IMR-90 (cell line): ENCODE results near the gene SH2B3. TPM values are rescaled to one million over a fixed set of nuclear protein-coding genes. Genes with fewer than 3 reads are reported as not detected.

Experiments
- ATAC-seq: fragments of 200-7000 bp; cut with Tn5 transposase; 2 replicates; pipeline ENCODE4 v1.9.1; 2020; ENCODE audit warnings: low read depth, mild to moderate bottlenecking, moderate library complexity
- BruUV-seq: library from RNA; stranded (reverse); fragments of 400-500 nt; replicated peaks from 2 replicates; lab custom pipeline; 2021; lab: Mats Ljungman, UMichigan
- CTCF ChIA-PET: fragments of 300-600 bp; formaldehyde crosslinking; extraction: SDS; loops from one replicate; lab custom pipeline; 2021; ENCODE audit warnings: antibody characterized with exemption; lab: Yijun Ruan, JAX
- POLR2A ChIA-PET: fragments of 300-600 bp; sonication (Branson Sonifier 250); formaldehyde crosslinking; loops from one replicate; lab custom pipeline; 2022; ENCODE audit warnings: antibody characterized with exemption; ENCODE audit not compliant: unreplicated experiment; lab: Charles Lee
- DNase-seq: peaks from one replicate; pipeline ENCODE4 v3.0.0; 2013
- H2AFZ ChIP-seq: replicated peaks from 2 replicates; pipeline ENCODE3; 2013; ENCODE audit warnings: low read length, mild to moderate bottlenecking; ENCODE audit not compliant: poor library complexity
- H2AK5ac ChIP-seq: 2 replicates; pipeline ENCODE4 v1.6.1; 2013; ENCODE audit warnings: low read depth, low read length, inconsistent platforms
- H2AK9ac ChIP-seq: replicated peaks from 2 replicates; pipeline ENCODE3; 2013; ENCODE audit warnings: mild to moderate bottlenecking, low read depth, low read length, moderate library complexity; ENCODE audit not compliant: poor library complexity
- H2BK120ac ChIP-seq: 2 replicates; pipeline ENCODE4 v1.6.1; 2013; ENCODE audit warnings: low read depth, low read length, inconsistent platforms
- H2BK15ac ChIP-seq: 3 replicates; pipeline ENCODE4 v1.6.1; 2013; ENCODE audit warnings: low read depth, low read length, inconsistent platforms
- H2BK20ac ChIP-seq: 2 replicates; pipeline ENCODE4 v1.6.1; 2013; ENCODE audit warnings: low read depth, mild to moderate bottlenecking, inconsistent platforms, low read length, moderate library complexity
- H2BK5ac ChIP-seq: 2 replicates; pipeline ENCODE4 v1.6.1; 2013; ENCODE audit warnings: mild to moderate bottlenecking, low read depth, low read length, inconsistent platforms; ENCODE audit not compliant: poor library complexity, severe bottlenecking
- H3K14ac ChIP-seq: replicated peaks from 2 replicates; pipeline ENCODE4 v1.6.1; 2013; ENCODE audit warnings: low read depth, low read length, inconsistent platforms
- H3K18ac ChIP-seq: 2 replicates; pipeline ENCODE4 v1.6.1; 2013; ENCODE audit warnings: low read depth, low read length, control low read depth
- H3K23ac ChIP-seq: 2 replicates; pipeline ENCODE4 v1.6.1; 2013; ENCODE audit warnings: low read depth, low read length, inconsistent platforms
- H3K27ac ChIP-seq: 2 replicates; pipeline ENCODE4 v1.5.1; 2013; ENCODE audit warnings: mild to moderate bottlenecking, control low read depth, low read length; ENCODE audit not compliant: insufficient read depth
- H3K27me3 ChIP-seq: 2 replicates; pipeline ENCODE4 v1.6.1; 2013; ENCODE audit warnings: low read length; ENCODE audit not compliant: control insufficient read depth, insufficient read depth
- H3K36me3 ChIP-seq: 2 replicates; pipeline ENCODE4 v1.6.1; 2013; ENCODE audit warnings: low read length, mixed read lengths; ENCODE audit not compliant: control insufficient read depth, insufficient read depth
- H3K4ac ChIP-seq: 2 replicates; pipeline ENCODE4 v1.6.1; 2013; ENCODE audit warnings: low read depth, low read length, inconsistent platforms
- H3K4me1 ChIP-seq: 2 replicates; pipeline ENCODE4 v1.6.1; 2013; ENCODE audit warnings: low read length, mixed read lengths; ENCODE audit not compliant: control insufficient read depth, insufficient read depth
- H3K4me2 ChIP-seq: 2 replicates; pipeline ENCODE4 v1.6.1; 2013; ENCODE audit warnings: low read depth, mild to moderate bottlenecking, control low read depth, low read length, moderate library complexity
- H3K4me3 ChIP-seq: 2 replicates; pipeline ENCODE4 v1.5.1; 2013; ENCODE audit warnings: low read depth, mild to moderate bottlenecking, control low read depth, low read length, moderate library complexity; ENCODE audit not compliant: insufficient read depth
- H3K56ac ChIP-seq: 2 replicates; pipeline ENCODE4 v1.6.1; 2013; ENCODE audit warnings: low read length, inconsistent platforms; ENCODE audit not compliant: insufficient read depth; ENCODE audit errors: extremely low read depth
- H3K79me1 ChIP-seq, 2 experiments: 2 replicates each; pipeline ENCODE4 v1.6.1; 2013; ENCODE audit warnings: low read length in 2 of 2, inconsistent platforms in 1 of 2, low read depth in 1 of 2
- H3K9ac ChIP-seq: 2 replicates; pipeline ENCODE4 v1.6.1; 2013; ENCODE audit warnings: low read depth, low read length, control low read depth
- H3K9me1 ChIP-seq: 2 replicates; pipeline ENCODE4 v1.6.1; 2013; ENCODE audit warnings: low read length, inconsistent platforms; ENCODE audit not compliant: insufficient read depth
- H3K9me3 ChIP-seq: 2 replicates; pipeline ENCODE4 v1.6.1; 2013; ENCODE audit warnings: low read length; ENCODE audit not compliant: control insufficient read depth, insufficient read depth
- H4K20me1 ChIP-seq: 2 replicates; pipeline ENCODE4 v1.6.1; 2013; ENCODE audit warnings: low read length, inconsistent platforms; ENCODE audit not compliant: insufficient read depth
- H4K5ac ChIP-seq: 2 replicates; pipeline ENCODE4 v1.6.1; 2013; ENCODE audit warnings: mild to moderate bottlenecking, low read depth, low read length, control low read depth
- H4K8ac ChIP-seq, 2 experiments: 2 replicates each; pipeline ENCODE4 v1.6.1; 2013; ENCODE audit warnings: low read depth in 2 of 2, low read length in 2 of 2, control low read depth in 1 of 2, inconsistent platforms in 1 of 2
- H4K91ac ChIP-seq: 2 replicates; pipeline ENCODE4 v1.6.1; 2013; ENCODE audit warnings: low read depth, low read length, inconsistent platforms; ENCODE audit not compliant: insufficient read depth
- BHLHE40 ChIP-seq: fragments of 150-350 bp; IDR thresholded peaks from 2 replicates; pipeline ENCODE4 v1.6.1; 2016; ENCODE audit warnings: mild to moderate bottlenecking, low read depth, low read length
- CEBPB ChIP-seq: IDR thresholded peaks from 2 replicates; pipeline ENCODE4 v1.6.1; 2012; ENCODE audit warnings: low read depth, low read length, improper control_type of control experiment
- CHD1 ChIP-seq: IDR thresholded peaks from 2 replicates; pipeline ENCODE4 v1.6.1; 2012; ENCODE audit warnings: low read depth, low read length, improper control_type of control experiment
- FOS ChIP-seq: fragments of 150-350 bp; IDR thresholded peaks from 2 replicates; pipeline ENCODE4 v1.6.1; 2016; ENCODE audit warnings: low read depth, low read length
- MAFK ChIP-seq: IDR thresholded peaks from 2 replicates; pipeline ENCODE4 v1.6.1; 2012; ENCODE audit warnings: low read depth, low read length, improper control_type of control experiment
- MAZ ChIP-seq: IDR thresholded peaks from 2 replicates; pipeline ENCODE4 v1.6.1; 2012; ENCODE audit warnings: low read depth, mild to moderate bottlenecking, low read length, improper control_type of control experiment, moderate library complexity, borderline replicate concordance
- MXI1 ChIP-seq: IDR thresholded peaks from 2 replicates; pipeline ENCODE4 v1.6.1; 2012; ENCODE audit warnings: low read depth, mild to moderate bottlenecking, low read length, moderate library complexity, borderline replicate concordance
- NFE2L2 ChIP-seq: fragments of 150-350 bp; IDR thresholded peaks from 2 replicates; pipeline ENCODE4 v1.6.1; 2016; ENCODE audit warnings: low read depth, mild to moderate bottlenecking, low read length
- POLR2A ChIP-seq: IDR thresholded peaks from 2 replicates; pipeline ENCODE4 v1.6.1; 2012; ENCODE audit warnings: mild to moderate bottlenecking, low read depth, low read length
- RAD21 ChIP-seq: IDR thresholded peaks from 2 replicates; pipeline ENCODE4 v1.6.1; 2012; ENCODE audit warnings: low read length, improper control_type of control experiment
- RCOR1 ChIP-seq: IDR thresholded peaks from 2 replicates; pipeline ENCODE4 v1.6.1; 2012; ENCODE audit warnings: mild to moderate bottlenecking, low read length, improper control_type of control experiment; ENCODE audit not compliant: insufficient replicate concordance
- RFX5 ChIP-seq: IDR thresholded peaks from 2 replicates; pipeline ENCODE4 v1.8.0; 2012; ENCODE audit warnings: low read depth, mild to moderate bottlenecking, low read length, moderate library complexity
- SMC3 ChIP-seq: fragments of 150-350 bp; IDR thresholded peaks from 2 replicates; pipeline ENCODE4 v1.6.1; 2016; ENCODE audit warnings: low read depth, mild to moderate bottlenecking, antibody characterized with exemption, low read length, moderate library complexity
- WGBS, 2 experiments: methylation state at CpG; one replicate each; pipeline versions ENCODE4 v1.1.5 to v1.1.7; 2013; ENCODE audit warnings: missing lambda C conversion rate in 2 of 2; ENCODE audit not compliant: insufficient read length in 1 of 2; ENCODE audit errors: extremely low coverage in 2 of 2; 5-methylcytosine and 5-hydroxymethylcytosine counted together
- dilution Hi-C: fragments of 300-500 bp; cut with HindIII; formaldehyde crosslinking; loops from one replicate; pipeline ENCODE4 v1.14.3; 2018; ENCODE audit warnings: low sequenced_read_pairs; ENCODE audit not compliant: unreplicated experiment
- in situ Hi-C: fragments of 300-500 bp; cut with MboI; formaldehyde crosslinking; loops from 3 replicates; pipeline ENCODE4 v1.14.3; 2019; ENCODE audit warnings: low sequenced_read_pairs, inconsistent platforms, mixed read lengths
- intact Hi-C: fragments of 100-400 bp; cut with micrococcal nuclease; formaldehyde crosslinking; loops from 2 replicates; pipeline ENCODE4 v1.10.0; 2022
- polyA plus RNA-seq, 3 experiments: library from polyadenylated mRNA; depleted of rRNA; stranded (reverse); fragments of >200 nt; gene quantifications; 2 replicates each; pipeline ENCODE4 v1.2.3, GENCODE V29; 2012; ENCODE audit warnings: low replicate concordance in 1 of 3
- total RNA-seq: library from RNA; depleted of rRNA; stranded (reverse); fragments of >200 nt; gene quantifications from 2 replicates; pipeline ENCODE4 v1.2.3, GENCODE V29; 2012
- TF ChIP-seq, protein P1 (sequence below): fragments of 150-350 bp; IDR thresholded peaks from 2 replicates; pipeline ENCODE4 v1.6.1; 2017; ENCODE audit warnings: mild to moderate bottlenecking, antibody characterized with exemption, low read length, low read depth
- TF ChIP-seq, protein P2 (sequence below): fragments of 150-350 bp; IDR thresholded peaks from 2 replicates; pipeline ENCODE4 v1.6.1; 2016; ENCODE audit warnings: low read depth, mild to moderate bottlenecking, low read length, moderate library complexity, borderline replicate concordance
- TF ChIP-seq, protein P3 (sequence below): conservative IDR thresholded peaks from 2 replicates; pipeline ENCODE4 v1.5.1; 2012; ENCODE audit warnings: mild to moderate bottlenecking, low read depth, low read length, improper control_type of control experiment

SH2B3 gene
- total and polyA plus RNA-seq, 2 of the 4 experiments (the other 2 are of a cell fraction) = 9.3 to 20.2 TPM

DNA sequence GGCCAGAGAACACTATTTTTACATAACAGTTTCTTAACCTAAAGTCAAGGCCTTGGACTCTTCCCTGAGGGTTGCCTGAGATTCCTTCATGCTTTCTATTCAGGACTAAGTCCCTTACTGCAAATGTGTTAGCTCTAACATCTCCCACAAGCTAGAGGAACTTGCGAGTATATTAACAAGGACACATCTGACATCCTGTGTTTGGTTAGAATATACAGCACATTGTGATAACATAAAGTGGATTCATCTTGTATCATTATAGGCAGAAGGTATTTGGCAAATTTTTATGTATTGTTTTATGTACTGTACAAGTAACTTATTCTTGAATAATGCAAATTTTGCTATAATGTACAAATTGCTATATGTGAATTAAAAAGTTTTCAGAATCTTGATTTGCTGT is 45.5 kb downstream of the SH2B3 start:
- in situ Hi-C loops (no loop called here), intact Hi-C loops (loop anchor here (1.0 to 5.0 kb wide), 3 partner anchors 44 to 119 kb away; no protein-coding TSS in a partner anchor), dilution Hi-C loops (no loop called here)
- H3K9me3 ChIP-seq = no peaks in the 10 kb centered on the region
- H2AK5ac ChIP-seq = no peak overlapping the region
- no peak overlapping the region for H3K56ac ChIP-seq
- DNase-seq = no peak
- H2AK9ac ChIP-seq = no peak overlapping the region
- peaks cover 10% of the 10 kb centered on the region; the same call in 1 of the 2 replicates for H3K9me1 ChIP-seq
- peaks cover 46% of the 10 kb centered on the region for H4K20me1 ChIP-seq
- no peaks in the 10 kb centered on the region for H3K27me3 ChIP-seq
- peaks cover 10% of the 10 kb centered on the region for H3K4me1 ChIP-seq
- H4K91ac ChIP-seq = no peak overlapping the region
- no TSS peak for BruUV-seq
- TF ChIP-seq NFE2L2 (no peak), MAFK (no peak), SMC3 (no peak), BHLHE40 (no peak), CEBPB (no peak), CHD1 (no peak), POLR2A (no peak), RCOR1 (no peak), MXI1 (no peak), FOS (no peak), MAZ (no peak), RAD21 (no peak), RFX5 (no peak)
- TF ChIP-seq, protein P1, sequence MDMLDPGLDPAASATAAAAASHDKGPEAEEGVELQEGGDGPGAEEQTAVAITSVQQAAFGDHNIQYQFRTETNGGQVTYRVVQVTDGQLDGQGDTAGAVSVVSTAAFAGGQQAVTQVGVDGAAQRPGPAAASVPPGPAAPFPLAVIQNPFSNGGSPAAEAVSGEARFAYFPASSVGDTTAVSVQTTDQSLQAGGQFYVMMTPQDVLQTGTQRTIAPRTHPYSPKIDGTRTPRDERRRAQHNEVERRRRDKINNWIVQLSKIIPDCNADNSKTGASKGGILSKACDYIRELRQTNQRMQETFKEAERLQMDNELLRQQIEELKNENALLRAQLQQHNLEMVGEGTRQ = no peak
- TF ChIP-seq, protein P2, sequence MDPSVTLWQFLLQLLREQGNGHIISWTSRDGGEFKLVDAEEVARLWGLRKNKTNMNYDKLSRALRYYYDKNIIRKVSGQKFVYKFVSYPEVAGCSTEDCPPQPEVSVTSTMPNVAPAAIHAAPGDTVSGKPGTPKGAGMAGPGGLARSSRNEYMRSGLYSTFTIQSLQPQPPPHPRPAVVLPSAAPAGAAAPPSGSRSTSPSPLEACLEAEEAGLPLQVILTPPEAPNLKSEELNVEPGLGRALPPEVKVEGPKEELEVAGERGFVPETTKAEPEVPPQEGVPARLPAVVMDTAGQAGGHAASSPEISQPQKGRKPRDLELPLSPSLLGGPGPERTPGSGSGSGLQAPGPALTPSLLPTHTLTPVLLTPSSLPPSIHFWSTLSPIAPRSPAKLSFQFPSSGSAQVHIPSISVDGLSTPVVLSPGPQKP = no peak
- TF ChIP-seq, protein P3, sequence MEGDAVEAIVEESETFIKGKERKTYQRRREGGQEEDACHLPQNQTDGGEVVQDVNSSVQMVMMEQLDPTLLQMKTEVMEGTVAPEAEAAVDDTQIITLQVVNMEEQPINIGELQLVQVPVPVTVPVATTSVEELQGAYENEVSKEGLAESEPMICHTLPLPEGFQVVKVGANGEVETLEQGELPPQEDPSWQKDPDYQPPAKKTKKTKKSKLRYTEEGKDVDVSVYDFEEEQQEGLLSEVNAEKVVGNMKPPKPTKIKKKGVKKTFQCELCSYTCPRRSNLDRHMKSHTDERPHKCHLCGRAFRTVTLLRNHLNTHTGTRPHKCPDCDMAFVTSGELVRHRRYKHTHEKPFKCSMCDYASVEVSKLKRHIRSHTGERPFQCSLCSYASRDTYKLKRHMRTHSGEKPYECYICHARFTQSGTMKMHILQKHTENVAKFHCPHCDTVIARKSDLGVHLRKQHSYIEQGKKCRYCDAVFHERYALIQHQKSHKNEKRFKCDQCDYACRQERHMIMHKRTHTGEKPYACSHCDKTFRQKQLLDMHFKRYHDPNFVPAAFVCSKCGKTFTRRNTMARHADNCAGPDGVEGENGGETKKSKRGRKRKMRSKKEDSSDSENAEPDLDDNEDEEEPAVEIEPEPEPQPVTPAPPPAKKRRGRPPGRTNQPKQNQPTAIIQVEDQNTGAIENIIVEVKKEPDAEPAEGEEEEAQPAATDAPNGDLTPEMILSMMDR = no peak
- no peak overlapping the region for H3K18ac ChIP-seq
- H3K79me1 ChIP-seq = peaks cover 6 to 72% of the 10 kb centered on the region in 2 experiments; a peak in 3 of 4 replicates
- POLR2A ChIA-PET = no interaction called here
- no peak overlapping the region for H2BK20ac ChIP-seq
- H2BK5ac ChIP-seq = no peak overlapping the region
- no peak overlapping the region for H3K9ac ChIP-seq
- CTCF ChIA-PET = interaction anchor here (0.9 to 5.0 kb wide), 11 partner anchors 12 to 1780 kb away, joined by 3 to 63 read pairs (median 7); no protein-coding TSS in a partner anchor
- H3K23ac ChIP-seq = no peak overlapping the region
- H2BK120ac ChIP-seq = no peak overlapping the region
- WGBS, 2 experiments = no CpG with 5 or more reads among the region's 1 CpG
- no peak overlapping the region for H3K4ac ChIP-seq
- H3K36me3 ChIP-seq = peaks cover 81% of the 10 kb centered on the region
- H4K5ac ChIP-seq = no peak overlapping the region
- no peak overlapping the region for H3K4me2 ChIP-seq
- no peak overlapping the region for H3K14ac ChIP-seq
- no peak overlapping the region for H2BK15ac ChIP-seq
- no peak for ATAC-seq
- no peak overlapping the region for H3K27ac ChIP-seq
- H2AFZ ChIP-seq = no peak overlapping the region
- H4K8ac ChIP-seq = no peak overlapping the region
- H3K4me3 ChIP-seq = no peak overlapping the region
